Activated CD8-positive, alpha-beta T cell treated with anti-CD3 and anti-CD28 coated beads, Interleukin-2, amount 10 ng/mL, durations not matched to agents 7 days and 5 days (primary cell): ENCODE results near the gene TP53AIP1. TPM values are rescaled to one million over a fixed set of nuclear protein-coding genes. Genes with fewer than 3 reads are reported as not detected.

Experiments
- ATAC-seq: fragments of 150-1000 bp; cut with Tn5 transposase; one replicate; pipeline ENCODE4 v1.10.0; 2021; ENCODE audit warnings: moderate library complexity
- CTCF ChIA-PET: fragments of 350-600 bp; sonication (Branson Sonifier 250); formaldehyde crosslinking; loops from one replicate; lab custom pipeline; 2021; ENCODE audit warnings: antibody characterized with exemption; lab: Charles Lee
- POLR2A ChIA-PET: fragments of 350-600 bp; sonication (Branson Sonifier 250); formaldehyde crosslinking; loops from one replicate; lab custom pipeline; 2021; ENCODE audit warnings: antibody characterized with exemption; lab: Charles Lee
- DNase-seq: peaks from one replicate; pipeline ENCODE4 v3.0.0-alpha.2; 2020
- H3K27ac Mint-ChIP-seq: one replicate; pipeline ENCODE4 v1.8.0; 2021; ENCODE audit warnings: mild to moderate bottlenecking, mixed read lengths
- H3K27me3 Mint-ChIP-seq: one replicate; pipeline ENCODE4 v1.8.0; 2021; ENCODE audit warnings: low read depth, mixed read lengths
- H3K36me3 Mint-ChIP-seq: one replicate; pipeline ENCODE4 v1.8.0; 2021; ENCODE audit warnings: low read depth, mixed read lengths
- H3K4me1 Mint-ChIP-seq: one replicate; pipeline ENCODE4 v1.8.0; 2021; ENCODE audit warnings: low read depth, mixed read lengths
- H3K4me3 Mint-ChIP-seq: one replicate; pipeline ENCODE4 v1.8.0; 2021; ENCODE audit warnings: mild to moderate bottlenecking, mixed read lengths
- H3K9me3 Mint-ChIP-seq: one replicate; pipeline ENCODE4 v1.8.0; 2022; ENCODE audit warnings: mixed read lengths; ENCODE audit not compliant: insufficient read depth
- total RNA-seq, 2 experiments: library from RNA; stranded (reverse); gene quantifications; one replicate each; pipeline ENCODE4 v1.2.3, GENCODE V29; 2021

The TP53AIP1 gene
- total RNA-seq, 2 experiments from 2014 or later, result not detected

GRCh38 chr11:128904303-128904655, 38.4 kb downstream of the TP53AIP1 start:
- POLR2A ChIA-PET, result interaction anchor here (1.2 kb wide), 1 partner anchor 15 kb away, joined by 3 read pairs; no protein-coding TSS in a partner anchor
- Mint-ChIP-seq H3K36me3 (no peaks in the 10 kb centered on the region), H3K27ac (no peak overlapping the region), H3K9me3 (no peaks in the 10 kb centered on the region), H3K27me3 (peaks cover 50% of the 10 kb centered on the region), H3K4me3 (peak overlapping the region; percentile 16), H3K4me1 (peaks cover 15% of the 10 kb centered on the region)
- ATAC-seq (no peak), DNase-seq (no peak)
- CTCF ChIA-PET, result interaction anchor here (0.6 to 3.7 kb wide), 9 partner anchors 11 to 732 kb away, joined by 3 to 42 read pairs (median 3); no protein-coding TSS in a partner anchor

- no peak overlapping the region for H3K27ac Mint-ChIP-seq
- peaks cover 46% of the 10 kb centered on the region for H3K27me3 Mint-ChIP-seq
- H3K4me1 Mint-ChIP-seq, result peaks cover 15% of the 10 kb centered on the region
- CTCF ChIA-PET, result interaction anchor here (0.6 to 3.7 kb wide), 7 partner anchors 12 to 676 kb away, joined by 3 to 42 read pairs (median 3); no protein-coding TSS in a partner anchor
- no peak for ATAC-seq
- no peaks in the 10 kb centered on the region for H3K36me3 Mint-ChIP-seq
- no peak overlapping the region for H3K4me3 Mint-ChIP-seq
- H3K9me3 Mint-ChIP-seq, result no peaks in the 10 kb centered on the region
- no peak for DNase-seq
- POLR2A ChIA-PET, result no interaction called here
Observed at GRCh38 chr11:128903248-128904061, 39.2 kb downstream of the TP53AIP1 start.

GRCh38 chr11:128902515-128903066, 40.1 kb downstream of the TP53AIP1 start:
- DNase-seq (no peak), ATAC-seq (no peak)
- Mint-ChIP-seq H3K4me3 (no peak overlapping the region), H3K4me1 (peaks cover 15% of the 10 kb centered on the region), H3K27ac (no peak overlapping the region), H3K36me3 (no peaks in the 10 kb centered on the region), H3K27me3 (peaks cover 49% of the 10 kb centered on the region), H3K9me3 (no peaks in the 10 kb centered on the region)
- ChIA-PET CTCF (no interaction called here), POLR2A (no interaction called here)

GRCh38 chr11:128901653-128902514, 40.8 kb downstream of the TP53AIP1 start:
- Mint-ChIP-seq H3K4me1 (peaks cover 15% of the 10 kb centered on the region), H3K36me3 (no peaks in the 10 kb centered on the region), H3K27me3 (peaks cover 47% of the 10 kb centered on the region), H3K4me3 (no peak overlapping the region), H3K27ac (no peak overlapping the region), H3K9me3 (no peaks in the 10 kb centered on the region)
- no peak for ATAC-seq
- no peak for DNase-seq
- ChIA-PET POLR2A (no interaction called here), CTCF (interaction anchor here (1.1 kb wide), 1 partner anchor 17 kb away, joined by 3 read pairs; no protein-coding TSS in a partner anchor)

- ChIA-PET POLR2A (no interaction called here), CTCF (interaction anchor here (1.1 kb wide), 1 partner anchor 15 kb away, joined by 3 read pairs; no protein-coding TSS in a partner anchor)
- Mint-ChIP-seq H3K36me3 (no peaks in the 10 kb centered on the region), H3K27me3 (peaks cover 52% of the 10 kb centered on the region), H3K9me3 (no peaks in the 10 kb centered on the region), H3K4me3 (no peak overlapping the region), H3K27ac (no peak overlapping the region), H3K4me1 (peaks cover 8% of the 10 kb centered on the region)
- ATAC-seq, result no peak
- no peak for DNase-seq
Observed at GRCh38 chr11:128900468-128900867, 42.2 kb downstream of the TP53AIP1 start.

GRCh38 chr11:128898580-128899344, 43.9 kb downstream of the TP53AIP1 start:
- peaks cover 10% of the 10 kb centered on the region for H3K4me1 Mint-ChIP-seq

GRCh38 chr11:128897826-128898225, 44.8 kb downstream of the TP53AIP1 start:
- H3K27me3 Mint-ChIP-seq, result peaks cover 41% of the 10 kb centered on the region
- no peak for ATAC-seq
- ChIA-PET CTCF (no interaction called here), POLR2A (no interaction called here)
- H3K4me1 Mint-ChIP-seq, result peaks cover 14% of the 10 kb centered on the region
- no peaks in the 10 kb centered on the region for H3K9me3 Mint-ChIP-seq
- no peak overlapping the region for H3K27ac Mint-ChIP-seq
- no peak for DNase-seq
- no peaks in the 10 kb centered on the region for H3K36me3 Mint-ChIP-seq
- no peak overlapping the region for H3K4me3 Mint-ChIP-seq

More at GRCh38 chr11:128898580-128899344, 43.9 kb downstream of the TP53AIP1 start:
- Mint-ChIP-seq H3K36me3 (no peaks in the 10 kb centered on the region), H3K4me3 (no peak overlapping the region), H3K27ac (no peak overlapping the region), H3K9me3 (no peaks in the 10 kb centered on the region), H3K27me3 (peaks cover 45% of the 10 kb centered on the region)
- DNase-seq (no peak), ATAC-seq (no peak)
- POLR2A ChIA-PET, result no interaction called here
- CTCF ChIA-PET, result interaction anchor here (0.7 kb wide), 1 partner anchor 853 kb away, joined by 3 read pairs; no protein-coding TSS in a partner anchor

- H3K27ac Mint-ChIP-seq, result no peak overlapping the region
- DNase-seq (no peak), ATAC-seq (no peak)
- no peaks in the 10 kb centered on the region for H3K9me3 Mint-ChIP-seq
- POLR2A ChIA-PET, result no interaction called here
- peaks cover 23% of the 10 kb centered on the region for H3K4me1 Mint-ChIP-seq
- CTCF ChIA-PET, result no interaction called here
- H3K27me3 Mint-ChIP-seq, result peaks cover 51% of the 10 kb centered on the region
- H3K4me3 Mint-ChIP-seq, result no peak overlapping the region
- H3K36me3 Mint-ChIP-seq, result no peaks in the 10 kb centered on the region
Observed at GRCh38 chr11:128896356-128896755, 46.3 kb downstream of the TP53AIP1 start.

GRCh38 chr11:128895526-128895925, 47.1 kb downstream of the TP53AIP1 start:
- DNase-seq, result no peak
- Mint-ChIP-seq H3K9me3 (no peaks in the 10 kb centered on the region), H3K4me3 (no peak overlapping the region), H3K4me1 (peaks cover 27% of the 10 kb centered on the region), H3K36me3 (no peaks in the 10 kb centered on the region), H3K27me3 (peaks cover 53% of the 10 kb centered on the region), H3K27ac (no peak overlapping the region)
- ATAC-seq, result no peak
- CTCF ChIA-PET, result interaction anchor here (0.9 kb wide), 1 partner anchor 10 kb away, joined by 3 read pairs; no protein-coding TSS in a partner anchor
- POLR2A ChIA-PET, result no interaction called here

- peaks cover 61% of the 10 kb centered on the region for H3K27me3 Mint-ChIP-seq
- H3K4me1 Mint-ChIP-seq, result peaks cover 27% of the 10 kb centered on the region
- H3K27ac Mint-ChIP-seq, result no peak overlapping the region
- no peaks in the 10 kb centered on the region for H3K36me3 Mint-ChIP-seq
- ChIA-PET CTCF (interaction anchor here (1.5 to 2.6 kb wide), 2 partner anchors 10 to 12 kb away, joined by 7 to 22 read pairs; no protein-coding TSS in a partner anchor), POLR2A (no interaction called here)
- H3K4me3 Mint-ChIP-seq, result no peak overlapping the region
- DNase-seq (no peak), ATAC-seq (no peak)
- no peaks in the 10 kb centered on the region for H3K9me3 Mint-ChIP-seq
Observed at GRCh38 chr11:128894685-128895084, 48.0 kb downstream of the TP53AIP1 start.

- Mint-ChIP-seq H3K27ac (no peak overlapping the region), H3K4me3 (no peak overlapping the region), H3K36me3 (no peaks in the 10 kb centered on the region), H3K9me3 (no peaks in the 10 kb centered on the region), H3K4me1 (peaks cover 27% of the 10 kb centered on the region), H3K27me3 (peaks cover 62% of the 10 kb centered on the region)
- CTCF ChIA-PET, result interaction anchor here (1.5 to 2.6 kb wide), 2 partner anchors 10 to 12 kb away, joined by 7 to 22 read pairs; no protein-coding TSS in a partner anchor
- POLR2A ChIA-PET, result no interaction called here
- DNase-seq, result no peak
- ATAC-seq, result no peak
Observed at GRCh38 chr11:128894286-128894681, 48.4 kb downstream of the TP53AIP1 start.
